HG02610 (cell line): Measurements from ENCODE around the gene ALPP.
"Not testable (repeated sequence)": the region's sequence is repeated elsewhere in the genome, so short reads cannot be mapped to it uniquely, and the experiment has no call there.

Experiments used
- ATAC-seq: cut with Tn5 transposase; IDR thresholded peaks from one replicate; pipeline ENCODE4 v1.9.1; 2021; ENCODE audit warnings: mild to moderate bottlenecking, moderate library complexity; ENCODE audit not compliant: unreplicated experiment

Gene ALPP

GRCh38 chr2:232379610-232380590 is 1.3 kb downstream of the ALPP start:
- not testable (repeated sequence) for ATAC-seq

GRCh38 chr2:232381204-232382031 is 2.9 kb downstream of the ALPP start:
- ATAC-seq, result not testable (repeated sequence)

- ATAC-seq, result no peak
These were observed 4.0 kb downstream of the ALPP start for GRCh38 chr2:232382331-232383225.

GRCh38 chr2:232384466-232384865 is 5.9 kb downstream of the ALPP start:
- ATAC-seq, result no peak

GRCh38 chr2:232385058-232385457 is 6.5 kb downstream of the ALPP start:
- ATAC-seq, result not testable (repeated sequence)

GRCh38 chr2:232385660-232386489 is 7.3 kb downstream of the ALPP start:
- no peak for ATAC-seq

GRCh38 chr2:232386490-232386739 is 7.9 kb downstream of the ALPP start:
- ATAC-seq, result no peak

GRCh38 chr2:232386740-232387450 is 8.3 kb downstream of the ALPP start:
- ATAC-seq, result no peak

GRCh38 chr2:232387451-232388171 is 9.1 kb downstream of the ALPP start:
- ATAC-seq, result no peak

- no peak for ATAC-seq
These were observed 9.9 kb downstream of the ALPP start for GRCh38 chr2:232388324-232388891.

- no peak for ATAC-seq
These were observed 10.8 kb downstream of the ALPP start for GRCh38 chr2:232389327-232389726.

- ATAC-seq, result no peak
These were observed 12.1 kb downstream of the ALPP start for GRCh38 chr2:232390661-232391060.

- ATAC-seq, result no peak
These were observed 15.0 kb downstream of the ALPP start for GRCh38 chr2:232393556-232393955.

GRCh38 chr2:232394431-232394830 is 15.9 kb downstream of the ALPP start:
- not testable (repeated sequence) for ATAC-seq

- ATAC-seq, result no peak
These were observed 17.0 kb downstream of the ALPP start for GRCh38 chr2:232395586-232395985.

- no peak for ATAC-seq
These were observed 18.1 kb downstream of the ALPP start for GRCh38 chr2:232396683-232397082.

- no peak for ATAC-seq
These were observed 19.9 kb downstream of the ALPP start for GRCh38 chr2:232398293-232399034.
